DMS53 (cell line): ENCODE results near the gene FIGLA.
"Not testable (repeated sequence)": the region's sequence is repeated elsewhere in the genome, so short reads cannot be mapped to it uniquely, and the experiment has no call there.

ENCODE experiments used
- DNase-seq: peaks from one replicate; lab custom pipeline; 2025; lab: John Stamatoyannopoulos, UW

The FIGLA gene

DNA sequence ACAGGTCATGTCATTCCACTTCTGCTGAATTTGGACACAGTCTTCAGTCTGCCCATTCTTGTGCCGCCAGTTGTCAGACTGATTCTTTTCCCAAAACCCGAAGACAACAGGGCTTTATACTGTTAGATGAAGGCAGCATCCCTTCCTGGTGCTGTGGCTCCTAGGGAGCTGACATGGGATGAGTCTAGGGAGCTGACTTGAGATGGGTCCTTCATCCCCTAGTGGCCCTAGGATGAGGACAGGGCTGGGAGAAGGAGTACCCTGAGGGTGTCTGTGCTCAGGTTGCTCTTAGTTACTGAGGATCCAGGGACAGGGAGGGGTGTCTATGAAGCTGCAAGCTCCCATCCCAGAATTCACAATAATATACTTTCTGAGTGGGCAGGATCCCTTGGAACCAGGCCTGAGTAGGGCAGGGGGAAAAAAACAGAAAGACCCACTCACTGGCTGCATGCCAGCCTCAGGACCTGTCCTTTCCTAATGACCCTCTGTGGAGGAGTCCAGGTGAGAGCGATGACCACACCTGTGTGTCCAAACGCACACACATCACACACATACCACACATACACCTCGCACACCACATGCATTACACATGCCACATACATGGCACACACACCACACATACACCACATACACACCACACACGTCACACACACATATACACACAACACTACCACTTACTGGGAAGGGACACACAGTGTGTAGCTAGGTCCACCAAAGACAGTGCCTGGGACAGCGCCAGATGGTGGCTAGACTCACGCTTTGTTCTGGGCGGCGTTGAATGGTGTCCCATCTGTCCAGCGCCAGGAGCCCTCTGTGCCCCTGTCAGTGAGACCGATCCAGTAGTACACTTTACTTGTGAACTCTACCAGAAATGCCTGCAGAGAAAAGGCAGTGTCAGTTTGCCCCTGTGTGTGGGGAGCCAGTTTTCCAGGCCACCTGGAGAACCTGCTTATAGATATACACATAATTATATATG lies 18.8 kb upstream of the FIGLA start:
- no peak for DNase-seq

DNA sequence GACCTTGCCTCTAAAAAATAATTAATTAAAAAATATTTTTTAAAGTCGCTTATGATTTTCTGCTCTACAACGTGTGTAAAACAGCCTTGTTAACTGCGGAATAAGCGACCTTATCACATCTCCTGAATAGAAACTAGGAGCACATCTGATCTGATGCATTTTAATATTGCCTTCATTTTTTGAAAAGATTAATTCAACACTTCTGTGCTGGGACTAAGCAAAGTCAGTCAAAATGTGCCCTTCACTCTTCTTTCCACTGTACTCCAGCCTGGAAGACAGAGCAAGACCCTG lies 17.3 kb upstream of the FIGLA start:
- DNase-seq: no peak

DNA sequence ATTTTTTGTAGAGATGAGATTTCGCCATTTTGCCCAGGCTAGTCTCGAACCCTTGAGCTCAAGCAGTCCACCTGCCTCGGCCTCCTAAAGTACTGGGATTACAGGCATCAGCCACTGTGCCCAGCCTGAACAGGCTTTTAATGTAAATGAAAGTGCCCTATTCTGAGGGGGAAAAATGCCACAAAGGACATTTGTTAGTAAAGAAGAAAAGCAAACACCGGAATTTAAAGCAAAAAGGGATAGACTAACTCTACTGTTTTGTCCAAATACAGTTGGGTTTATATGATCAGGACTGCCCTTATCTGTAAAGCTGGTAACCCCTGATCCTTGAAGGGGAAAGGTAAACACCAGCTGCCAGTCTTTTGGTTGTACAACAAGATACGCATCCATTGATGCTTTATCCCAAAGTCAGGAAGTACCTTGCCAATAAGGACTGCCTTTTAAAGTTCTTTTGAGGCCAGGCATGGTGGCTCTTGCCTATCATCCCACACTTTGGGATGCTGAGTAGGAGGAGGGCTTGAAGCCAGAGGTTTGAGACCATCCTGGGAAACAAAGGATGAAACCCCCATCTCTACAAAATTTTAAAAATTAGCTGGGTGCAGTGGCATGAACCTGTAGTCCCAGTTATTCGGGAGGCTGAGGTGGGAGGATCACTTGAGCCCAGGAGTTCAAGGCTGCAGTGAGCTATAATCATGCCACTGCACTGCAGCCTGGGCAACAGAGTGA lies 16.8 kb upstream of the FIGLA start:
- peak; percentile 47 for DNase-seq

DNA sequence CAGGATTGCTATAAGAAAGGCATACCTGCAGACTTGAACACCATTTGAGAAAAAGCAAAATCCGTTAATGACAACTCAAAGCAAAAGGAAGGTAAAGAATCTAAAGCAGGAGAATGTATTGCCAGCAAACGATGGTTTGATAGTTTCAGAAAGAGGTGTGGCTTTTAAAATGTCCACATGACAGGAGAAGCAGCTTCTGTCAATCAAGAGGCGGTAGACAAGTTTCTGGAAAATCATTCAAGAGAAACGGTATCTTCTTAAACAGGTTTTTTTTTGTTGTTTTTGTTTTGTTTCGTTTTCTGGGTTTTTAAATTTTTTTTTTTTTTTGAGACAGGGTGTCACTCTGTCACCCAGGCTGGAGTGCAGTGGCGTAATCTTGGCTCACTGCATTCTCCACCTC lies 16.2 kb upstream of the FIGLA start:
- DNase-seq: no peak

DNA sequence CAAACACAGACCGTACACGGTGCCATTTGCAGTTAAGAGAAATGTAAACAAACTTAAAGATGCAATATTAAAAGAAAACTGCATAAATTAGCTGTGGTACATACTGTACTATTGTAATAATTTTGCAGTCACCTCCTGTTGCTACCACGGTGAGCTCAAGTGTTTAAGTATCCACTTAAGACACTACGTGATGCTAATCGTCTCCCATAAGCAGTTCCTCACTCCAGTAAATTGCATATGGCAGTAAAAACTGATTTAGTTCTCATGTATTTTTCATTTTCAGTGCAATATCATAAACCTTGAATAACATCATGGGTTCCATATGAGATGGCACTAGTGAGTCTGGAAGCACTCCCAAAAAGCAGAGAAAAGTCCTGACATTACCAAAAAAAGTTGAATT lies 15.6 kb upstream of the FIGLA start:
- no peak for DNase-seq

DNA sequence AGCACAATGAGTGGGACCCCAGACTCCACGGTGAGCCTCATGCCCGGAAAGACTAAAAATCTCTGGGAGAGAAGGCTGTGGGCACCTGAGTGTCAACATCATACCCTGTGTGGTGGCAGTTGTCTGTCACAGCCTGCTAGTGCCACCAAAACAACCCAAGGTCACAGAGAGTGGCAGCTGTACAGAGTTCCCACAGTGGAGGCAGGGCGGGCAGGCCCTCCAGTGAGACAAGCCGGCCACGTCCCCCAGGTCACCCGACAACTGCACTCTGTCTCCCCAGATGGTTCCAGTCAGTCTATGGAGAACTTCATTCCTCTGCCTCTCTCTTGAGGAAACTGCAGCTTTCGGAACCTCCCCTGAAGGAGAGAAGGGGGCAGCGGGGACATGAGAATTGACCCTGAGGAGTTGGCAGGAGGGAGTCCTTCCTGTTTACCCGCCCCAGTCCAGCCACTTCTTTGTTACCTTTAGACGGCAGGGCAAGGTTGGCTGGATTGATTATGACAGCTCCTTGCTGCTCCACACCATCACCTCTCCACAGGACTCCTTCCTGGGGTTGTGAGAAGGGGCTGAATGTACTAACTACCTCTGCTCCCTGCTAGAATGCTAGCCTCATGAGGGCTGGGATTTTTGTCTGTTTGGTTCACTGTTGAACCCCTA lies 11.3 kb upstream of the FIGLA start:
- DNase-seq: no peak

DNA sequence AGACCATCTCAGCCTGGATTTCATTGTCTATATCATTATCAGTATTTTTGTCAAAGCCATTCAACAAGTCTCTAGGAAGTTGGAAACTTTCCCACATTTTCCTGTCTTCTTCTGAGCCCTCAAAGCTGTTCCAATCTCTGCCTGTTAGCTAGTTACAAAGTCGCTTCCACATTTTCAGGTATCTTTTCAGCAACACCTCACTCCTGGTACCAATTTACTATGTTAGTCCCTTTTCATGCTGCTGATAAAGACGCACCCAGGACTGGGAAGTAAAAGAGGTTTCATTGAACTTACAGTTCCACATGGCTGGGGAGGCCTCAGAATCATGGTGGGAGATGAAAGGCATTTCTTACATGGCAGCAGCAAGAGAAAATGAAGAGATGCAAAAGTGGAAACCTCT lies 9.3 kb upstream of the FIGLA start:
- DNase-seq: no peak

DNA sequence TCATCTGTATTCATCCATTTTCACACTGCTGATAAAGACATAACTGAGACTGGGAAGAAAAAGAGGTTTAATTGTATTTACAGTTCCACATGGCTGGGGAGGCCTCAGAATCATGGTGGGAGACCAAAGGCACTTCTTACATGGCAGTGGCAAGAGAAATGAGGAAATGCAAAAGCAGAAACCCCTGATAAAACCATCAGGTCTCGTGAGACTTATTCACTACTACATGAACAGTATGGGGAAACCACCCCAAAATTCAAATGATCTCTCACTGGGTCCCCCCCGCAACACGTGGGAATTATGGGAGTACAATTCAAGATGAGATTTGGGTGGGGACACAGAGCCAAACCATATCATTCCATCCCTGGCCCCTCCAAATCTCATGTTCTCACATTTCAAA lies 7.6 kb upstream of the FIGLA start:
- DNase-seq: not testable (repeated sequence)

DNA sequence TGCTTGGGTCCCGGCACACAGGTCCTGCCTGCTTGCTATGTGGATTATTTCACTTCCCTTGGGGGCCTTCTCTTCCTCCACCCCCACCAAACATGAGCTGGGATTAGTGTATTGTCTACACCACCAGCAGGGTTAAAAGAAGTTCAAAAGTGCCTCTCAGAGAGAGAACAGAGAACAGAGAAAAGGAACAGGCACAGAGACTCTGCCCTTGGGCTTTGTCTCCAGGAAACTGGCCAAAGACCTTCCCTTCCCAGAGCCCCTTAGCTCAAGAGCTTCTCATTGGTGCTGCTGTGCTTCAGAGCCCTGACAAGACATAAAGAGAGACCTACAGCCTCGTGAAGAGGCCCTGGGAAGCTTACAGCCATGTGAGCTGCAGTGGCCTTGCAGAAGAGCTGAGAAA lies 7.1 kb upstream of the FIGLA start:
- DNase-seq: no peak

DNA sequence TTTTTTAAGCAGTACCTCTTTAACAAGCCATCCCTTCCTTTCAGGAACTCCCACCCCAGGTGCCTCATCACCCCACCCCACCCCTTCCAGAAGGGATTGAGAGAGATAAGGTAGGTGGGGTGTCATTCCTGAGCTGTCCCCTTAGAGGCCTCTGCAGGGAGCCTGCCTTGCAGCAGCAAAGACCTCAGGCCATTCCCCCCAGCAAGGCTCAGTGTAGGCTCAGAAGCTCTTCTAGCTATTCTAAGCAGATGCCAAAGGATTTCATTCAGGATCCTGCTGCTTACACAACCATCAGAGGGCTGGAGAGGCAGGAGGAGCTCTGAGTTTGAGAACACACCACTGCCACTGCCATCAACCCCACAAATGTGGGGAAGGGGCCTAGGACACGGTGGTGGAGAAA lies 5.8 kb upstream of the FIGLA start:
- DNase-seq: no peak

DNA sequence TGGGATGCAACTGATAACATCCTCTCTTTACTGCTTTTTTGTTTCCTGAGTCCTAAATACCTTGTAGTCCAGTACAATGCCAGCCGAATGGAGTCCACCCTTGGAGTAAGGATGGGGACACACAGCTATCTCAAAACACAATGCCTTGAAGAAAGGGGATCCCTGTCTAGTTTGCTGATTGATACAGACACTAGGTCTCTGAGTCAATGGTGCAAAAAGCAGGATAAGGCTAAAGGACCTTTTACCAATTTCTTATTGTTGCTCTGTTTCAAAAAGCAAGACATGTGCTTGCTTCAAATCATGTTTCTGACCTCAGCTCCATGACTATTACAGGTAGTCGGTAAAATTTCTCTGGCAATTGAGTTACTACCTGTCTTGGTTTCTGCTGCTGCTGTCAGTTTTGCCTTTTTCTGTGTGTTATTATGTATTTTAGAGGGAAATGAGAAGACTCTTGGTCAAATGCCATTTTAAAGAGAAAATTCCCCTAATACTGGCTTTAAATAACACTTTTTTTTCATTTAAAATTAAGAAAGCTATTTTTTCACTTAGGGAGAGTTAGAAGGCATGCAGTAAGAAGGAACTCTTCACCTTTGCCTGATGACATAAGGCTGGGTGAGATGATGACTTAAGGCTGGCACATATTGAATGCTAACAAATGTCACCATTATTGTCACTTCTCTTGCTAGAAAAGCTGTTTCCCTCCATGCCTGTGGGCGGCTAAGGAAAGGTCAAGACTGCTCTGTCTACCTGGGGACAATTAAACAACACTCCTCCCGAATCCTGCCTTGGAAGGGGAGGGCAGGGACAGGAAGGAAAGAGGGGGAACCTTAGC lies 4.9 kb upstream of the FIGLA start:
- DNase-seq: no peak

DNA sequence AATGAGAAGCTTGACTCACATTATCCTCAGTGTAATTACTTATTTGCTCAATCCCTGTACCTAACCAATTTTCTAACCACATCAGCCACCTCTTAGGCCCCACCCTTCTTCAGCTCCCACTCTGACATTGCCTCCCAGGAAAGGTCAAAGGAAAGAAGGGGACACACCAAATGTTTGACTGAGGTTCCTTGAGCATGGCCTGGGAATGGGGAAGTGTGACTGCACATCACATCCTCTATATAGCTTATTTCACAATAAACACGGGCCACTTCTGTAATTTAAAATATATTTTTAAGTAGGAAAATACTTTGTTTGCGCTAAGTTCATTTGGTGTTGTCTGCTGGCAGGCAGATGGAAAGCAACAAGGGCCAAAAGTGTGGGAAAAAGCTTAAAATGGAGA lies 3.0 kb upstream of the FIGLA start:
- no peak for DNase-seq

DNA sequence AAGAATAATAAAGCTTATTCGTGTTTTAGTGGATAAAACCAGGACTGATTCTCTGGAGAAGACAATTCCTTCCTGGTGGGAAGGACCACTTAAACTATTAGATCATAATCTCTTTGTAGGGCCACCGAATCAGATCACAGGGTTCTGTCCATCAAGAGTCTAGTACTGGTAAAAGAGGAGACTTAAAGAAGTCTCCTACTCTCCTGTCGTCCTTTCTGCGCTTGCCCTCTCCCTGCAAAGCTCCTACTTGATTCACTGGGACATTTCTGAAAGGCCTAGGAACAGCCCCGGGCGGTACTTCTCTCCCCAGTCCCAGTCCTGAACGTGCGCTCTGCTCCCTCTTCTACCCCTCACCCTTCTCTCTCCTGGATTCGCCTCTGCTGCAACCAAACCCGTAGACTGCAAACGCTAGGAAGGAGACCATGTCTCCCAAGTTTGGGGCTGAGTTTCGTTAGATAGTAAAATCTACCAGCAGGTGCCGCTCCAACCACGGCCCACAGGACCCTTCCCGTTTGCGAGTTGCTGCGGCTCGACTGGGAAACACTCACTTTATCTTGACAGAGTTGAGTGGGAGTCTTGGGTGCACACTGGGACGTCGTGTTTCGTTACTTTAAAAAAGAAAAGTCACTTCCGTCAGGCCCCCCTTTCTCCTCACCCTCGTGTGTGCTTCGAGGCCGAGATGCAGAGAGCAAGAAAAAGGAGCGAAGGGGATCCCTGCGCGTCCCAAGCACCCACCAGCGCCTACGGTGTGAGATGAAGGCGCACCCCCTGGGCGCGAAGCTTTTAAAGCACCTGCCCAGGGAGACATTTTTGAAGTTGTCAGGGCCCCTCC lies 923 bp downstream of the FIGLA start:
- DNase-seq: peak; percentile 87

DNA sequence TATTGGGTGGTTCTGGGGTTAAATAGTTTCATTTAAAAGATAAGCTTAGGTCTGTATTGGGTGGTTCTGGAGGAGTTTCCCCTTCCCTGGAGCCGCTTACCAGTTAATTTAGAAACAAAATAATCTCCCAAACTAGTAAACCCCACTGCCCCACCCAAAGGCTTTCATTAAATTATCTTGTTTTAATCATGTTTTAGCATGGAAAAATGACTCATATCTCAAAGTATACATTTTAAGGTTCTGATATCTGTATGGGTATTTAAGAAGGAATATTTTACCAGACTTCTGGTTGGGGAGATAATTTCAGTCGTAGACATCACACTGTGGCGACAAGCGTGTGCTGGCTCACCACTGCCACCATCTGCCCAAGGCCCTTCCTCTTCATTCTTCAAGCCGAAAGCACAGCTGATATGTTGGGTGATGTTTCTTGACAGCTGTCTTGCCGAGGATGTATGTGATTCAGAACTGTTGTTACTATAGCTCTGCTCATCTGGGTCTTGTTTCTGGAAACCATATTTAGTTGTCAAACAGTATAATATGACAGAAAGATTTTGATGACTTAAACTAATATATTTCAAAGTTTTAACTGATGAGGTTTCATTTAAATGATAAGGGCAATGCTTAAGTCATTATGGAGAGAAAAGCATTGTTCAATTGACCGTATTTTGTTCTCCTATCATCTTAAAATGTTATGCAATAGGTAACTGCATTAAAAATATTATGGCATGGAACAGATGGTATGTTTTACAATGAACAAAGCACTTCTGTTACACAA lies 5.1 kb downstream of the FIGLA start:
- DNase-seq: peak; percentile 77

DNA sequence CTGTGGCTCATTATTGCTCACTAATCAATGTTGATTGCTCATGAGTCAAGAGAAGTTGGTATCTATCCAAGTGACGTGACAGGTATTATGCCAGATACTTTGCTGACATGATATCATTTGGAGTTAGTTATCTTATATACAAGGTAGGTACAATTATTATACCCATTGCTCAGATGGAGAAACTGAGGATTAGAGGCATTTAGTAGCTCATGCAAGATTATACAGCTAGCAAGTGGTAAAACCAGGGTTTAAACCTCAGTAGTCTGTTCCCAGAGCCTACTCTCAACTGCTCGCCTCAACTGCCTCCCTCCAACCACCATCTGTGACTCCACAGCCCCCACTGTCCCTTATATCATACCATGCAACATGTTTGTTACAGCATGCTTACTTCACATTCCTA lies 6.1 kb downstream of the FIGLA start:
- no peak for DNase-seq

DNA sequence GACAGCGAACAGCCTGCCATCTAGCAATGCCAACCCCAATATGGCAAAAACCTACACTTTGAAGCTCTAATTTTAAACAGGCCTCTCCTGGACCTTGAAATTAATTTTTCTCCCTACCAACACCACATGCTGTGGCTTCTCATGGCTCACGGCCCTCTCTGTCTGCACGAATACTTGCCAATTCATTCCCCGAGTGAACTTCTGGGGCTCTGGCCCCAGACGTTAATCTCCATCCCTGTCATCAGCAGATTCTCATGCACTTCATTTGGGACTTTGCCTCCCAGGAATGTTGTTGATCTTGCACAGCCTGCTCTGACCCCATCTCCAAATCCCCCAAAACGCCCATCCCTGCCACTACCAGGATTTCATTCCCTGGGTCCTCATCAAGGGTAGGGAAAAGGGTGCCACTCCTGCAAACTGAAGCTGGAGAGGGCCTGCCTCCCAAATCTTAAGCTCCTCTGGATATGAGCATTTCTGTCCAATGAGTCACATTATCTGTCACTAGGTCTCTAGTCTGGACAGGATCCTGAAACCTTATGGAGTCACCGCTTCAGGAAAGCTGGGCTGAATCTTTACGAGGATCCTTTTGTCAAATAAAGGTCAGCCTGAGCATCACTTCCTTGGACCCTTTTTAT lies 10.4 kb downstream of the FIGLA start:
- no peak for DNase-seq

DNA sequence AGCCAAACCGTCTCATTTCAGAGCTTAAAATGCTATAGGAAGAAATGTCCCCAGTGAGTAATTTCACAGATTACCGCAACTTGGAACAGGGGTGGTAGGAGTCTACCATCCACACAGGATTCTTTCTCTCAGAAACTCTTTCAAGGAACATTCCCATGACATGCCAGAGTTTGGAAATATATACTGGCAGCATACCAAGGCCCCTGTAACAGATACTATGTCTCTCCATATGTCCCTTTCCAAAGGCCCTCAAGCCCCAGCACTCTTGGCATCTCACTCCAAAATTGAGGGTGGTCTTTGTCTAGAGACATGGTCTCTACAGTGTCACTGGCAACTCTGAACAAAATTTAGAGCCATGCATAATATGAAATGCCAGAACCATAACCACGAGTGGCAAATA lies 11.0 kb downstream of the FIGLA start:
- no peak for DNase-seq

DNA sequence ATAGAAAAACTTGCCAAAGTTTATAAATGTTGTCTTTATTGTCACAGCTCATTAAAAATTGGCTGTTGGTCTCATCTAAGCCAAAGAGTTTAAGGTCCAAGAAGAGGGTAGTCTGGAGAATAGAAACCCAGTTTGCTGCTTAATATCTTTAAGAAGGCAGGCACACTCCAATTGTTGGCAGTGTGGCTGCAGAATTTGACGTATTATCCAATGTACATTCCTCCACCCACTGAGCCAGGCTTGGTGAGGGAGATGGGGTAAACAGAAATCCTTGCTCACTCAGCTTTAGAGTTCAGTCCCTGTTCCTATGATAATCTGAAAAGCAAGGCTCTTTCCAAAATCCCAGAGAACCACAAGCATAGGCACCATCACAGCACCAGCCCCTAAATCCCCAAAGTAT lies 11.8 kb downstream of the FIGLA start:
- no peak for DNase-seq

DNA sequence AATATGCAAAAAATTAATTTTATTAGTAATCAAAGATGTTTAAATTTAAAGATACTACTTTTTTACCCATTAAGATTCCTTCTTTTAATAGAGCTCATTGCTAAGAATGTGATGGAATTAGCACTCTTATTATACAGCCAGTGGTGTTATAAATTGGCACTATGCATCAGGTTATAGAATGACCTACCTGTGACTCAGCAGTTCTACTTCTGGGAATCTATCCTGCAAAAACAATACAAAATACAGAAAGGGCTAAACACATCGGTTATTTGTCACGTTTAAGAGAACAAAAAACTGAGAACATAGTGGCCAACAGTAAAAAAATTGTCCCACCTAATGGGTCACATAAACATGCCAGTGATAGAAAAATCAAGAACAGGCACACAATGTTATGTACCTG lies 13.0 kb downstream of the FIGLA start:
- no peak for DNase-seq

DNA sequence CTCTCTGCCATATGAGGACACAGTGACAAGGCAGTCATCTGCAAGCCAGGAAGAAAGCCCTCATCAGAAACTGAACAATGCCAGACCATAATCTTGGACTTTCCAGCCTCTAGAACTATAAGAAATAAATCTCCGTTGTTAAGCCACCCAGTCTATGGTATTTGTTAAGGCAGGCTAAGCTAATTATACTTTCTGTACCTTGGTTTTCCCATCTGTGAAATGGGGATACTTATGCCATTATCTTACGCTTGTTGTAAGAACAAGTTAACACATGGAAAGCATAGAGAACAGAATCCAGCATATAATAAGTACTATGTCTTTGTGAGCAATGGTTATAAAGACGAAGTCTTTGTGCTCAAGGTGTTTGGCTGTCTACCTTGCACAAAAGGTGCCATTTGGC lies 14.2 kb downstream of the FIGLA start:
- DNase-seq: no peak
